HG03135 (cell line): ENCODE results near the gene ZNF311.

Experiments
- ATAC-seq: cut with Tn5 transposase; IDR thresholded peaks from one replicate; pipeline ENCODE4 v1.9.1; 2021; ENCODE audit warnings: mild to moderate bottlenecking, moderate library complexity; ENCODE audit not compliant: unreplicated experiment

The ZNF311 gene

GRCh38 chr6:29005183-29005885, at the start of gene ZNF311:
Gene ZNF311 (minus strand): TSS chr6:29005315. CDS start chr6:29003954, 1,361 bp downstream.
- ATAC-seq = no peak

DNA sequence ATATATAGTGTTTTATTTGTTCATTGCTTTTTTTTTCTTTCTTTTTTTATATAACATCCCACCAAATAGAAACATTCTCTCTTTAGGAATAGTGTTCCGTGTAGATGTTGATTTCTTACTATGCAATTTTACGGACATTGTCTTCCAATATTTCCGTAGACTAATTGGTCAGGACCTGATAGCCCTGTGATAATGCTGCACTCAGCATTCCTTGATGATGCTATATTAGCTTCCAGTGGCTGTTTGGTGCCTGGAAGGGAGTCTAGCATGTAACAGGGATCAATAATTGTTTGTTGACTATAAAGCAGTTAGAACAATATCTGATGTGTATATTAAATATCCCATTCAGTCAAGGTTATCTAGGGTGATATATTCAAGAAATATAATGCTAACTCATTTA, 46.6 kb upstream of the ZNF311 start:
- ATAC-seq = no peak

GRCh38 chr6:29045075-29045474, 40.0 kb upstream of the ZNF311 start, which contains the start of gene OR2W1:
Gene OR2W1 (minus strand): TSS chr6:29045175. CDS start chr6:29045175, 0 bp downstream.
- no peak for ATAC-seq

GRCh38 chr6:29035951-29036350, 30.8 kb upstream of the ZNF311 start:
- ATAC-seq = no peak

DNA sequence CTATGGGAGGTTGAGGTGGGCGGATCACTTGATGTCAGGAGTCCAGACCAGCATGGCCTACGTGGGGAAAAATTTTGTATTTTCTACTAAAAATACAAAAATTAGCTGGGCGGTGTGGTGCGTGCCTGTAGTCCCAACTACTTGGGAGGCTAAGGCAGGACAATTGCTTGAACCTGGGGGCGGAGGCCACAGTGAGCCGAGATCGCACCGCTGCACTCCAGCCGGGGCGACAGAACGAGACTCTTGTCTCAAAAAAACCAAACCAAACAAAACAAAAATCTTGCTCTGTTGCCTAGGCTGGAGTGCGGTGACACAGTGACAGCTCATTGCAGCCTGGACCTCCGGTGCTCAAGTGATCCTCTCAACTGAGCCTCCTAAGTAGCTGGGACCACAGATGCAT, 23.7 kb upstream of the ZNF311 start:
- ATAC-seq = no peak

- no peak for ATAC-seq
These were observed 20.9 kb upstream of the ZNF311 start for GRCh38 chr6:29025927-29026585.

DNA sequence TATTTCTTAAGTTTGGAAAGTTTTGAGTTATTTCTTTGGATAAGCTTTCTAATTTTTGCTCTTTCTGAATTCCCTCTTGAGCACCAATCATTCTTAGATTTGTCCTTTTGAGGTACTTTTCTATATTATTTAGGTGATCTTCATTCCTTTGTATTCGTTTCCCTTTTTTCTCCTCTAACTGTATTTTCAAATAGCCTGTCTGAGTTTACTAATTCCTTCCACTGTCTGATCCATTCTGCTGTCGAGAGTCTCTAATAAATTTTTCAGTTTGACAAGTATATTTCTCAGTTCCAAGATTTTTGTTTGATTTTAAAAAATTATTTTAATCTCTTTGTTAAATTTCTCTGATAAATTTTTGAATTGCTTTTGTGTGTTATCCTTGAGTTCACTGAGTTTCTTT, 16.3 kb upstream of the ZNF311 start:
- ATAC-seq = no peak

DNA sequence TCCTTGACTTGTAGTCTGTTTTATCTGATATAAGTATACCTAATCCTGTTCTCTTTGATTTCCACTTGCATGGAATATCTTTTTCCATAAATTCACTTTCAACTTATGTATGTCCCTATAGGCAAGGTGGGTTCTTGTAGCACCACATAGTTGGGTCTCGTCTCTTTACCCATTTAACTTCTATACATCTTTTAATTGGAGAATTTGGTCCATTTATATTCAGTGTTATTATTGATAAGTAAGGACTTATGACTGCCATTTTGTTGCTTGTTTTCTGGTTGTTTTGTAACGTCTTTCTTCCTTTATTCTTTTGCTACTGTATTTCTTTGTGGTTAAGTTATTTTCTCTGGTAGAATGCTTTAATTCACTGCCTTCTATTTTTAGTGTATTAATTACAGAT, 14.5 kb upstream of the ZNF311 start:
- ATAC-seq = no peak

GRCh38 chr6:29017428-29017802, 12.3 kb upstream of the ZNF311 start:
- ATAC-seq = no peak

GRCh38 chr6:29016559-29017427, 11.7 kb upstream of the ZNF311 start:
- peak; percentile 83 for ATAC-seq

DNA sequence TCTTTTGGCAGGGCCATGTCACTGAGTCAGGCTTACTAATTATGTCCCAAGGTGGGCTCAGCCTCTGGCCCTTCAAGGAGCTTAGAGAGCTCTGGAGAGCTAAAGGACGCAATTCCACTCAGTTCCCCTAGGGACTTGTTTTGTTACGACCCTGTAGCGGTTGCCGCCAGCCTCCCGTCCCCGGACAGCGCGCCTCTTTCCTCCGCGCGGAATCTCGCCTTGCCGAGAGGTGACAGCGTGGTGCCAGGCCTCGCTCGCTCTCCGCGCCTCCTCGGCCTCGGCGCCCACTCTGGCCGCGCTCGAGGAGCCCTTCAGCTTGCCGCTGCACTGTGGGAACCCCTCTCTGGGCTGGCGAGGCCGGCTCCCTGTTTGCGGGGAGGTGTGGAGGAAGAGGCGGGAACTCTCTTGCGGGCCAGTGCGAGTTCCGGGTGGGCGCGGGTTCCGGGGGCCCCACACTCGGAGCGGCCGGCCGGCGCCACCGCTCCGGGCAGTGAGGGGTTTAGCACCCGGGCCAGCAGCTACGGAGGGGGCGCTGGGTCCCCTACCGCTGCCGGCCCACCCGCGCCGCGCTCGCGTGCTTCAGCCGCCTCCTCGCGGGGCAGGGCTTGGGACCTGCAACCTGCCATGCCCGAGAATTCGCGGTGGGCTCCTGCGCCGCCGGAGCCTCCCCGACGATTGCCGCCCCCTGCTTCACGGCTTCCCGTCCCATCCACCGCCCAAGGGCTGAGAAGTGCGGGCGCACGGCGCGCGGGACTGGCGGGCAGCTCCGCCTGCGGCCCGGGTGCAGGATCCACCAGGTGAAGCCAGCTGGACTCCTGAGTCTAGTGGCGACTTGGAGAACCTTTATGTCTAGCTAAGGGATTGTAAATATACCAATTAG, 9.9 kb upstream of the ZNF311 start:
- no peak for ATAC-seq

GRCh38 chr6:29011276-29011734, 6.2 kb upstream of the ZNF311 start:
- no peak for ATAC-seq

DNA sequence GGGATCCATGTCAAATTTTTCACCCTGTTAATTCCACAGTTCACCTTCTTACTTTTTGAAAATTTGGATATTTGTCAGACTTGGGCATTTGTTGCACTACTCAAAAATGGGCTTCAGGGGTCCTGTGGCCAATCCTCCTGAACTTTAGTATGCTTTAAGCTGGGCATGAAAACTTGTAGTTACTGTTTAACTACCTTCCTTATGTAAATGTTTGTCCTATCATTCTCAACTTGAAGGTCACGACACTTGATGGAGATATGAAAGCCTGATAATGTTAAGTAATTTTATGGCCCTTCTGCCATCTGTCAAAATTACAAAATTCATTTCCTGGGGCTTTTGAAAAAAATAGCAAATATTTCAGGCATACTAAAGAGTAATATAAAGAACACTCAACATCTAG, 4.2 kb upstream of the ZNF311 start:
- no peak for ATAC-seq

DNA sequence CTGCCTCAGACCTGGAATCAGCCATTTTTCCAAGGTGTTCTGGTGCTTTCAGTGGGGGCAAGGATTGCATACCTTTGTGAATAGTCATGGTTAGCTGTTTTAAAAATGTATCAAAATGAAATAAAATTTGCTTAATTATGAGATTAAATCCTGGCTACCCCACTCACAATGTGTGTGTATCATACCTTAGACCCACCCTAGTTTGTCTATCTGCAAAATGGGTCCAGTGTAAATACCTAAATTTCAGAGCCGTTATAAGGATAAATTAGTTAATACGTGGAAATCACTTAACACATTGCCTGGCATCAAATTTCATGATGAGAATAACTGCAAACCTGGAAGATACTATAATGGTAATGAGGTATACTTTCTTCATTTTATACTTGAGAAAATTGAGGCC, 3.0 kb upstream of the ZNF311 start:
- no peak for ATAC-seq

DNA sequence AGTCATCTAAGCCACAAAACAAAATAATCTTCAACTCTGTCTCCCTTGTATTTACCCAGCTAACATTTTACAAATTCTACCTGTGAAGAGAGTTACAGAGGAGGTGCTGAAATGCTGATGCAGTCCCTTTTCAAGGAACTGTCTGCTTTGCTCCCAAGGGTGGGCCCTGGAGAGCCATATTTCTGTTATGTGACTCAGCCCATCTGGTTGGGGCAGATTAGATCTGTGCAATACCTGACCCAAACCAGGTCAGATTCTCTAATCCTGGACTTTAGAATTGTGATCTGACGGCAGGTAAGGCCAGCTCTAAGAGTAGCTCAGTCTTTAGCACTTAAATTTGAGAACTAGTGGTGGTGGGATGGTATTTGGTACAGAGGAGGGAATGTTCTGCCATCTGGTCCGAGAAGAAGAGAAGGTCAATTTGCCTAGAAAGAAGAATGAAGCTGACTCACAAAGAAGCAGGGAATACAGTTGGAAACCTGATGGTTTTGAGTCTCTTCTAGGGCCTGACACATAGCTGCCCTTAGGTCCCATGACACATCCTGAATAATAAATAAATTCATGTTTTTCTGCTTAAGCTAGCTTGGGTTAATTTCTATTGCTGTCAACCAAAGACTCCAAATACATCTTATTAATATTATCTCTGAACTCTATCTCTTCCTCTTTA, 8.1 kb downstream of the ZNF311 start:
- no peak for ATAC-seq

DNA sequence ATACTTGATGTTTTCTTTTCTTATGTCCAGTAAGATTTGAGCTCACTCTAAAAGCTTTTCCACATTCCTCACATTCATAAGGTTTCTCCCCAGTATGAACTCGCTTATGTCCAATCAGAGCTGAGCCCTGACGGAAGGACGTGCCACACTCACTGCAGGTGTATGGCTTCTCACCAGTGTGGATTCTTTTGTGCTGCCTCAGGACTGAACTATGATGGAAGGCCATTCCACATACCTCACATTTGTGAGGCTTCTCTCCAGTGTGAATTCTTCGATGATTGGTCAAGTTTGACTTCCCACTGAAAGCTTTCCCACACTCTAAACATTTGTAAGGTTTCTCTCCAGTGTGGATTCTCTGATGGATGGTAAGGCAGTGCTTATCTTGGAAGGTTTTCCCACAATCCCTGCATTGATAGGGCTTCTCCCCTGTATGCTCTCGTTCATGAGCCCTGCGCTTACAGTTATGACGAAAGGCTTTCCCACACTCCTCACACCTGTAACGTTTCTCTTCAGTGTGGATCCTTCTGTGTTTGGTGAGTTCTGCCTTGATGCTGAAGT, 9.9 kb downstream of the ZNF311 start:
- no peak for ATAC-seq

DNA sequence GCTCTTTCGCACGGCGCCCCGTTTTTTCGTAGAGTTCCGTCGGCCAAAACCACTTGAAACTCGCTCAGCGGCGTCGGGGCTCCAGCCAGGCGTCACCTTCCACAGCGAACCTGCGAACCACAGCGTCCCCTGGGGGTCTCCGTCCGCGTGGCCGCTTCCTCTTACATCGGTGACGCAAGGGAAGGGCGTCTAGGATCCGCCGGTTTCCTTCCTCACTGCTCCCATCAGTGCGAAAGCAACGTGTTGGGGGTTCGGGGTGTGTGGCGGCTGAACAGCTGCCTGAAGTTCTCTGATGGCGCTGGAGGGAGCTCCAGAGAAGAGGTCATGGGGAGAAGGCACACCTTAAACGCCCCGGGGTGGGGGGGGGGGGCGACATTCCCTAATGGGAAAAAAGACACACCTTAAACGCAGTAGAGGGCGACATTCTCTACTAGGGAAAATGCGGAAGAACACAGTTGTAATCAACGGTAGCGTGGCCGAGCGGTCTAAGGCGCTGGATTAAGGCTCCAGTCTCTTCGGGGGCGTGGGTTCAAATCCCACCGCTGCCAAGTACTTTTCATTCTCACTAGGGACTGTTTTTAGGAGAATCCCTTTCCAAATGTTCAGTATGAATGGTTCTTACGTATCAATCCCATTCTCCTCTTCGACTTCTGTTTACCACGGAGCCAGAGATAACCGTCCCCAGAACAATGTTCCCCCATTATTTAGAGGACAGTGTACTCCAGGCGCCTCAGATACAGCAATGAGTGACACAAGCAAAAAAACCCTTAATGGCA, 16.4 kb downstream of the ZNF311 start:
- no peak for ATAC-seq

DNA sequence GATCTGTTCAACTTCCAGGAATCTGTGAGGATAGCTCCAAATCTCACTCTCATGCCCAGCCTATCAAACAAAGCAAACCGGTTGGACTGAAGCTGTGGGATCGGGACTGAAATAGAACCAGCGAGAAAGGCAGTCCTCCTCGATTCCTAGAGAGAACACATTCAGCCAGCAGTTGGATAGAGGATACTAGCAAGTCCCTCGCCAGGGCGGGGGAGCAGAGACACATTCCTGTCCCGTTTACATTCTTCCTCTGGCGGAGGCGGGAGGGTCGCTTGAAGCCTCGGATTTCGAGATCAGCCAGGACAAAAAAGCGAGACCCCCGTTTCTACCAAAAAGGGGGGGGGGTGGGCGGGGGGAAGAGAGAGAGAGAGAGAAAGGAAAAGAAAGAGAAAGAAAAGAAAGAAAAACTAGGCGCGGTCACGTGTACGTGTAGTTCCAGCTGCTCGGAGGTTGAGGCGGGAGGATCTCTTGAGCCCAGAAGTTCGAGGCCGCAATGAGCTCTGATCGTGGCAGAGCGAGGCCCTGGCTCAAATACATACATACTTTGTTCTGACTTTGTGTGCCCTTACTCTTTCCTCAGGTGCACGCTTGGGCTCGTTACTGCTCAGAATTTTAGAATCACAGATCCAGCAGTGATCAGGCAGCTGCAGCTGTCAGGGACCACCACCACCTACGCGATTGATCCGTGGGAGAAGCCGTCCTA, 19.5 kb downstream of the ZNF311 start:
- no peak for ATAC-seq
